Spleen (tissue), 11 donors: ENCODE results near the gene HECTD2. TPM values are rescaled to one million over a fixed set of nuclear protein-coding genes. Genes with fewer than 3 reads are reported as not detected.

Experiments used
- DNase-seq: peaks from one replicate; pipeline ENCODE4 v3.0.0-alpha.2; 2020
- H3K27ac ChIP-seq, 8 donors: fragments of 200-600 bp; sonication (generic) in 7 of 8; 1 replicate in 4 of 8; 2 replicates in 4 of 8; pipeline versions ENCODE4 v1.5.0 to v1.8.0; 2016 to 2021; ENCODE audit warnings: inconsistent platforms in 4 of 8, mild to moderate bottlenecking in 4 of 8, moderate library complexity in 1 of 8
- H3K27me3 ChIP-seq, 7 donors: fragments of 200-600 bp; sonication (generic) in 6 of 7; replicated peaks in 1 of 7; 1 replicate in 4 of 7; 2 replicates in 3 of 7; pipeline versions ENCODE4 v1.5.0 to v1.8.0; 2016 to 2021; ENCODE audit warnings: inconsistent platforms in 3 of 7, mild to moderate bottlenecking in 1 of 7
- H3K36me3 ChIP-seq, 6 donors: fragments of 200-600 bp; sonication (generic) in 5 of 6; 1 replicate in 4 of 6; 2 replicates in 2 of 6; pipeline versions ENCODE4 v1.5.0 to v1.8.0; 2016 to 2021; ENCODE audit warnings: inconsistent platforms in 2 of 6
- H3K4me1 ChIP-seq, 6 donors: fragments of 200-600 bp; sonication (generic) in 5 of 6; 1 replicate in 3 of 6; 2 replicates in 3 of 6; pipeline versions ENCODE4 v1.5.0 to v1.8.0; 2016 to 2021; ENCODE audit warnings: inconsistent platforms in 3 of 6
- H3K4me3 ChIP-seq, 8 donors: fragments of 200-600 bp; sonication (generic) in 7 of 8; 1 replicate in 4 of 8; 2 replicates in 4 of 8; pipeline versions ENCODE4 v1.5.0 to v1.8.0; 2016 to 2021; ENCODE audit warnings: inconsistent platforms in 4 of 8, mild to moderate bottlenecking in 4 of 8, moderate library complexity in 2 of 8
- H3K9me3 ChIP-seq, 8 donors: fragments of 200-600 bp; sonication (generic) in 7 of 8; 1 replicate in 4 of 8; 2 replicates in 4 of 8; pipeline versions ENCODE4 v1.5.0 to v1.8.0; 2016 to 2021; ENCODE audit warnings: inconsistent platforms in 4 of 8
- POLR2A ChIP-seq, 3 donors: fragments of 450-650 bp; IDR thresholded peaks; one replicate each; pipeline ENCODE4 v1.5.1; 2017; ENCODE audit warnings: antibody characterized with exemption in 3 of 3, mild to moderate bottlenecking in 1 of 3
- POLR2AphosphoS5 ChIP-seq, 3 donors: sonication (generic); formaldehyde crosslinking; IDR thresholded peaks; one replicate each; pipeline ENCODE4 v1.5.1; 2017; ENCODE audit warnings: antibody characterized with exemption in 3 of 3
- WGBS, 5 donors: extraction: QIAGEN DNeasy Blood & Tissue Kit in 3 of 5; methylation state at CpG; one replicate each; pipeline versions ENCODE4 v1.1.5 to v1.1.7; 2013 to 2018; 5-methylcytosine and 5-hydroxymethylcytosine counted together
- intact Hi-C: fragments of 100-400 bp; cut with DNase I; formaldehyde crosslinking; loops from one replicate; pipeline ENCODE4 v1.15.0; 2023; ENCODE audit warnings: low total_unique reads
- polyA plus RNA-seq, 3 donors: library from polyadenylated mRNA; stranded (reverse); fragments of 200-250 nt; gene quantifications; one replicate each; pipeline ENCODE4 v1.2.1, GENCODE V29; 2013
- total RNA-seq, 7 donors: library from RNA; depleted of rRNA in 3 of 7; stranded (reverse); fragments of >200 nt in 3 of 7; fragmentation: NEBNext Ultra II Directional in 4 of 7; extraction: Animal tissue kit (Norgen Biotek cat#: 25700) in 4 of 7; gene quantifications; one replicate each; pipeline versions ENCODE4 v1.1.0 to v1.2.1, GENCODE V29; 2016 to 2021
- TF ChIP-seq, protein P1 (sequence below), 11 experiments: fragments of 200-600 bp in 7 of 11; fragments of 450-650 bp in 4 of 11; sonication (generic) in 4 of 11; IDR thresholded peaks in 8 of 11; conservative IDR thresholded peaks in 3 of 11; 1 replicate in 7 of 11; 2 replicates in 4 of 11; pipeline versions ENCODE4 v1.4.0 to v1.8.0; 2016 to 2021; ENCODE audit warnings: antibody characterized with exemption in 11 of 11, inconsistent platforms in 4 of 11, mild to moderate bottlenecking in 1 of 11
- donor health status: healthy with polysubstance abuse.
- donor health status: DM: no; HTN: no; CAD: no; lungs with moderate emphysema.
- donor health status: DM: no; HTN: no; CAD: no.
- donor health status: Bipolar disorder and iron deficiency.
- donor health status: healthy.
- donor health status: DM: no; HTN: no; CAD: no.
- donor health status: DM: yes; HTN: yes; CAD: no.

HECTD2 gene
- total and polyA plus RNA-seq, 10 donors = 3.3 to 11.1 (median 7.4) TPM

DNA sequence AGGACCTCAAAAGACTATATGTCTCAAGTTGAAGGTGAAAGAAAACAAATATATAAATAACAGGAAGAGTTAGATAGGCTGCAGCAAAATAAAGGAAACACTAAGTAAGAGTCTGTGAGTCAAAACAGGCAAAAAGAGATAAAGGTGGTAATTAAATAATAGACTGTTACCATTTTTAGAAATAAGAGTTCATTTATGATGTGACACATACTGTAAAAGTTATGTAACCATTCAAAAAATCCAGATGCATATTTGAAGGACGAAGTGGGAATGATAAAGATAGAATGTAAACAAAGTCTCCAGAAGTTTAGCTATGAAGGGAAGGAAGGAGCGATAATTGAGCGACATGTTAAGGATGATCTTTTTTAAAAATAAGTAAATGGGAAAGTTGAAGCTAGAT lies 50.5 kb downstream of the HECTD2 start:
- no peak for DNase-seq
- no peak for TF ChIP-seq POLR2AphosphoS5 (IDR thresholded peaks at IDR 0.05)
- TF ChIP-seq, protein P1, sequence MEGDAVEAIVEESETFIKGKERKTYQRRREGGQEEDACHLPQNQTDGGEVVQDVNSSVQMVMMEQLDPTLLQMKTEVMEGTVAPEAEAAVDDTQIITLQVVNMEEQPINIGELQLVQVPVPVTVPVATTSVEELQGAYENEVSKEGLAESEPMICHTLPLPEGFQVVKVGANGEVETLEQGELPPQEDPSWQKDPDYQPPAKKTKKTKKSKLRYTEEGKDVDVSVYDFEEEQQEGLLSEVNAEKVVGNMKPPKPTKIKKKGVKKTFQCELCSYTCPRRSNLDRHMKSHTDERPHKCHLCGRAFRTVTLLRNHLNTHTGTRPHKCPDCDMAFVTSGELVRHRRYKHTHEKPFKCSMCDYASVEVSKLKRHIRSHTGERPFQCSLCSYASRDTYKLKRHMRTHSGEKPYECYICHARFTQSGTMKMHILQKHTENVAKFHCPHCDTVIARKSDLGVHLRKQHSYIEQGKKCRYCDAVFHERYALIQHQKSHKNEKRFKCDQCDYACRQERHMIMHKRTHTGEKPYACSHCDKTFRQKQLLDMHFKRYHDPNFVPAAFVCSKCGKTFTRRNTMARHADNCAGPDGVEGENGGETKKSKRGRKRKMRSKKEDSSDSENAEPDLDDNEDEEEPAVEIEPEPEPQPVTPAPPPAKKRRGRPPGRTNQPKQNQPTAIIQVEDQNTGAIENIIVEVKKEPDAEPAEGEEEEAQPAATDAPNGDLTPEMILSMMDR (IDR thresholded peaks at IDR 0.05 in 8 of 11, conservative IDR thresholded peaks at IDR 0.05 in 3 of 11) = no peak
- TF ChIP-seq POLR2A (IDR thresholded peaks at IDR 0.05) = no peak
- intact Hi-C loops = no loop called here

DNA sequence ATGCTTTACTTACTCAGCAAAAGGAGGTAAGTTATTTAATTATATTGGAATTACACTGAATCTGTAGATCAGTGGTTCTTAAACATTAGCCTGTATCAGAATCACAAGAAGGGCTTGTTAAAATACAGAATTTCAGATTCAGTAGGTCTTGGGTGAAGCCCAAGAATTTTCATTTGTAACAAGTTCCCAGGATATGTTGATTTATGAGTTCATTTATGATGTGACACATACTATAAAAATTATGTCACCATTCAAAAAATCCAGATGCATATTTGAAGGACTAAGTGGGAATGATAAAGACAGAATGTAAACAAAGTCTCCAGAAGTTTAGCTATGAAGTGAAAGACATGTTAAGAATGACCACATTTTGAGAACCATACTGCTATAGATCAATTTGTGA lies 52.3 kb downstream of the HECTD2 start:
- Histone ChIP-seq H3K4me3 (no peak overlapping the region), H3K9me3 (no peaks in the 10 kb centered on the region), H3K27ac (no peak overlapping the region), H3K4me1 (no peaks in the 10 kb centered on the region), H3K27me3 (no peaks in the 10 kb centered on the region), H3K36me3 (peaks cover 0 to 49% (median 11%) of the 10 kb centered on the region in 6 donors)
- no peak for DNase-seq
- TF ChIP-seq, protein P1 (IDR thresholded peaks at IDR 0.05 in 8 of 11, conservative IDR thresholded peaks at IDR 0.05 in 3 of 11) = no peak
- TF ChIP-seq POLR2A (IDR thresholded peaks at IDR 0.05) (no peak), POLR2AphosphoS5 (IDR thresholded peaks at IDR 0.05) (no peak)
- intact Hi-C loops = no loop called here

More for the DNA sequence above, 50.5 kb downstream of the HECTD2 start:
- no peaks in the 10 kb centered on the region for H3K4me1 ChIP-seq
- H3K36me3 ChIP-seq = peaks cover 0 to 39% (median 11%) of the 10 kb centered on the region in 6 donors
- no peak overlapping the region for H3K27ac ChIP-seq
- WGBS, 5 donors = 92 to 97% (median 95%) methylated on average over 3 of the region's 3 CpGs
- no peaks in the 10 kb centered on the region for H3K9me3 ChIP-seq
- no peak overlapping the region for H3K4me3 ChIP-seq
- H3K27me3 ChIP-seq = no peaks in the 10 kb centered on the region

DNA sequence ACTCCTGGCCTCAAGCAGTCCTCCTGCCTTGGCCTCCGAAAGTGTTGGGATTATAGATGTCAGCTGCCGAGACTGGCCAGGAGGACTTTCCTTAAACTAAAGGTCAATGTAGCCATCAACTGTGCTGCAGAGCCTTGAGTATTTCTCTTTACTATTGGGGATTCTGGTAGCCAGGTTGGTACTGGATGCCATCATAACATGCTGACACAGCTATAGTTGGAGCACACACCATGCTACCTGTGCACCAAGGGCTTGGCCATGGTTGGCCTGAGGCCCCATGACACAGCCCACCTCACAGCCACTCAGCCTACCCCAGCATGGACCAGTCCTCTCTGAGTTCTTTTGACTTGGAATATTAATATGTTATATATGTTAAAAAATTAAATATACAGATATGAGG lies 54.4 kb downstream of the HECTD2 start:
- no peak for TF ChIP-seq POLR2AphosphoS5 (IDR thresholded peaks at IDR 0.05)
- TF ChIP-seq, protein P1 (IDR thresholded peaks at IDR 0.05 in 8 of 11, conservative IDR thresholded peaks at IDR 0.05 in 3 of 11) = no peak
- no peak for TF ChIP-seq POLR2A (IDR thresholded peaks at IDR 0.05)

DNA sequence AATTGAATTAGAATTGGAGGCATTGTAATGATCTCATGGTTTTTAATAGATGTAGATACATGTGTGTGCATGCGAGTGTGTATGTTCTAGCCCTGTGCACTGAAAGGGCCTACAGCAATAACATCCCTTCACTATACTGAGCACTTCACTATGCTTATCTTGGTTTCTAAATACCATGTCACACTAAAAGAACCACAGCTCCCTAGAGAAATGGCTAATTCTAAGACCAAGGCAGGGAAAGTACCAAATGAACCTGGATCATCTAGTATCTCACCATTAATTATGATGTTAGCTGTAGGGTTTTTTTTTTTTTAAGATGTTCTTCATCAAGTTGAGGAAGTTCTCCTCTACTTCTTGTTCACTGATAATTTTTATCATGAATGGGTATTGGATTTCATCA lies 55.1 kb downstream of the HECTD2 start:
- H3K36me3 ChIP-seq = peaks cover 0 to 52% (median 11%) of the 10 kb centered on the region in 6 donors
- no peaks in the 10 kb centered on the region for H3K4me1 ChIP-seq
- TF ChIP-seq POLR2A (IDR thresholded peaks at IDR 0.05) = no peak
- TF ChIP-seq, protein P1 (IDR thresholded peaks at IDR 0.05 in 8 of 11, conservative IDR thresholded peaks at IDR 0.05 in 3 of 11) = no peak
- no peak for TF ChIP-seq POLR2AphosphoS5 (IDR thresholded peaks at IDR 0.05)
- no peak overlapping the region for H3K4me3 ChIP-seq
- no peak for DNase-seq
- no peaks in the 10 kb centered on the region for H3K9me3 ChIP-seq
- H3K27ac ChIP-seq = no peak overlapping the region
- intact Hi-C loops = no loop called here
- WGBS, 5 donors = 89 to 100% (median 97%) methylated on average over 1 of the region's 1 CpG
- no peaks in the 10 kb centered on the region for H3K27me3 ChIP-seq

More for the DNA sequence above, 54.4 kb downstream of the HECTD2 start:
- DNase-seq = no peak
- Histone ChIP-seq H3K9me3 (no peaks in the 10 kb centered on the region), H3K27me3 (no peaks in the 10 kb centered on the region), H3K36me3 (peaks cover 0 to 52% (median 11%) of the 10 kb centered on the region in 6 donors), H3K27ac (no peak overlapping the region), H3K4me1 (no peaks in the 10 kb centered on the region), H3K4me3 (no peak overlapping the region)
- WGBS, 5 donors = 90 to 100% (median 97%) methylated on average over 2 of the region's 2 CpGs
- intact Hi-C loops = no loop called here
